ENCODE measurements around the gene TPM4.
"Not testable (repeated sequence)": the region's sequence is repeated elsewhere in the genome, so short reads cannot be mapped to it uniquely, and the experiment has no call there.

The TPM4 gene

GRCh38 chr19:16099314-16099965, 23.1 kb downstream of the TPM4 start:
- not testable (repeated sequence) for DNase-seq

- DNase-seq, result no peak
These were observed 24.2 kb downstream of the TPM4 start for GRCh38 chr19:16100524-16100923.

GRCh38 chr19:16104722-16105121, 28.4 kb downstream of the TPM4 start:
- no peak for DNase-seq

- DNase-seq, result no peak
These were observed 29.8 kb downstream of the TPM4 start for GRCh38 chr19:16106121-16106520.

GRCh38 chr19:16111160-16111908, 35.0 kb downstream of the TPM4 start, which contains the start of gene RAB8A:
RAB8A (plus strand) TSS chr19:16111889; CDS start chr19:16111902, 13 bp downstream.
- DNase-seq, result peak; percentile 98

- no peak for DNase-seq
These were observed 35.8 kb downstream of the TPM4 start for GRCh38 chr19:16111909-16112752.

GRCh38 chr19:16112778-16113177, 36.5 kb downstream of the TPM4 start:
- DNase-seq, result no peak

GRCh38 chr19:16113727-16114126, 37.4 kb downstream of the TPM4 start:
- no peak for DNase-seq

GRCh38 chr19:16115301-16116039, 39.2 kb downstream of the TPM4 start:
- DNase-seq, result no peak

- DNase-seq, result no peak
These were observed 39.8 kb downstream of the TPM4 start for GRCh38 chr19:16116067-16116466.

GRCh38 chr19:16117594-16118033, 41.3 kb downstream of the TPM4 start:
- DNase-seq, result no peak

- DNase-seq, result no peak
These were observed 42.3 kb downstream of the TPM4 start for GRCh38 chr19:16118489-16119033.

- not testable (repeated sequence) for DNase-seq
These were observed 43.0 kb downstream of the TPM4 start for GRCh38 chr19:16119075-16119857.

- no peak for DNase-seq
These were observed 44.8 kb downstream of the TPM4 start for GRCh38 chr19:16121141-16121540.

GRCh38 chr19:16121967-16122366, 45.7 kb downstream of the TPM4 start:
- DNase-seq, result no peak

GRCh38 chr19:16124953-16125352, 48.7 kb downstream of the TPM4 start:
- DNase-seq, result no peak

- no peak for DNase-seq
These were observed 49.6 kb downstream of the TPM4 start for GRCh38 chr19:16125737-16126495.

GRCh38 chr19:16127080-16127479, 50.8 kb downstream of the TPM4 start:
- DNase-seq, result no peak

GRCh38 chr19:16127776-16128371, 51.6 kb downstream of the TPM4 start:
- no peak for DNase-seq

GRCh38 chr19:16131648-16132047, 55.4 kb downstream of the TPM4 start:
- no peak for DNase-seq

Data from NCI-H1436 (cell line).